NCI-H2081 treated with DMSO at 0.1 percent for 48 hours (cell line): Measurements from ENCODE around the gene SH2D3A.
A peak's percentile ranks its signal among the peaks of the same experiment; 100 is the strongest.

Source experiments
- DNase-seq: peaks from one replicate; lab custom pipeline; 2025; lab: John Stamatoyannopoulos, UW

The SH2D3A gene

GRCh38 chr19:6737873-6738786 lies 29.1 kb downstream of the SH2D3A start:
- no peak for DNase-seq

- peak; percentile 97 for DNase-seq
Observed at GRCh38 chr19:6737284-6737872, 29.9 kb downstream of the SH2D3A start, which contains the start of gene GPR108. TSS of gene GPR108 (minus strand) at chr19:6737580. CDS start at chr19:6737576, 4 bp downstream.

GRCh38 chr19:6736917-6737283 lies 30.3 kb downstream of the SH2D3A start:
- DNase-seq: no peak

GRCh38 chr19:6736169-6736916 lies 30.9 kb downstream of the SH2D3A start:
- DNase-seq: no peak

- no peak for DNase-seq
Observed at GRCh38 chr19:6735181-6735911, 31.9 kb downstream of the SH2D3A start.

GRCh38 chr19:6734096-6734696 lies 33.0 kb downstream of the SH2D3A start:
- DNase-seq: no peak

- DNase-seq: no peak
Observed at GRCh38 chr19:6733338-6734095, 33.7 kb downstream of the SH2D3A start.

GRCh38 chr19:6732803-6733337 lies 34.4 kb downstream of the SH2D3A start:
- no peak for DNase-seq

- no peak for DNase-seq
Observed at GRCh38 chr19:6731822-6732221, 35.4 kb downstream of the SH2D3A start.

GRCh38 chr19:6730941-6731670 lies 36.1 kb downstream of the SH2D3A start:
- no peak for DNase-seq

- DNase-seq: no peak
Observed at GRCh38 chr19:6730153-6730804, 37.0 kb downstream of the SH2D3A start.

GRCh38 chr19:6729573-6730152 lies 37.6 kb downstream of the SH2D3A start:
- DNase-seq: no peak

GRCh38 chr19:6728346-6728745 lies 38.9 kb downstream of the SH2D3A start:
- no peak for DNase-seq

GRCh38 chr19:6725513-6726231 lies 41.6 kb downstream of the SH2D3A start:
- no peak for DNase-seq

GRCh38 chr19:6724631-6725492 lies 42.4 kb downstream of the SH2D3A start:
- DNase-seq: no peak

- no peak for DNase-seq
Observed at GRCh38 chr19:6723738-6724137, 43.5 kb downstream of the SH2D3A start.

- DNase-seq: no peak
Observed at GRCh38 chr19:6723108-6723618, 44.1 kb downstream of the SH2D3A start.
